CD4-positive, alpha-beta memory T cell (primary cell): ENCODE measurements around the gene SNX13. TPM values are rescaled to one million over a fixed set of nuclear protein-coding genes. Genes with fewer than 3 reads are reported as not detected.
"Not testable (repeated sequence)": the region's sequence is repeated elsewhere in the genome, so short reads cannot be mapped to it uniquely, and the experiment has no call there.

Experiments used
- CTCF ChIA-PET: fragments of 350-600 bp; sonication (Branson Sonifier 250); formaldehyde crosslinking; loops from one replicate; lab custom pipeline; 2021; ENCODE audit warnings: inconsistent platforms; ENCODE audit not compliant: partially characterized antibody; lab: Charles Lee
- POLR2A ChIA-PET: fragments of 350-600 bp; sonication (Branson Sonifier 250); formaldehyde crosslinking; loops from one replicate; lab custom pipeline; 2021; ENCODE audit not compliant: partially characterized antibody; lab: Charles Lee
- DNase-seq, 5 donors: peaks; one replicate each; pipeline versions ENCODE4 v3.0.0 to v3.0.0-alpha.2; 2020 to 2022; ENCODE audit warnings: mixed read lengths in 1 of 5
- H3K27ac ChIP-seq: one replicate; pipeline ENCODE4 v1.7.0; 2013; ENCODE audit warnings: low read depth, low read length
- H3K27me3 ChIP-seq: 2 replicates; pipeline ENCODE4 v1.7.0; 2013; ENCODE audit warnings: mild to moderate bottlenecking, low read length, moderate library complexity; ENCODE audit not compliant: insufficient read depth
- H3K36me3 ChIP-seq: 2 replicates; pipeline ENCODE4 v1.7.0; 2013; ENCODE audit warnings: mild to moderate bottlenecking, low read length, moderate library complexity; ENCODE audit not compliant: insufficient read depth
- H3K4me1 ChIP-seq: 2 replicates; pipeline ENCODE4 v1.7.0; 2013; ENCODE audit warnings: mild to moderate bottlenecking, low read length, moderate library complexity; ENCODE audit not compliant: insufficient read depth
- H3K4me3 ChIP-seq, 2 donors: one replicate each; pipeline ENCODE4 v1.7.0; 2013; ENCODE audit warnings: low read length in 2 of 2, mild to moderate bottlenecking in 1 of 2
- H3K9me3 ChIP-seq, 2 donors: one replicate each; pipeline ENCODE4 v1.7.0; 2013; ENCODE audit warnings: low read length in 2 of 2, control low read depth in 1 of 2; ENCODE audit not compliant: control insufficient read depth in 1 of 2
- H3K27ac Mint-ChIP-seq, 7 donors: one replicate each; pipeline ENCODE4 v1.8.0; 2020 to 2021; ENCODE audit warnings: mixed read lengths in 7 of 7, mild to moderate bottlenecking in 6 of 7, inconsistent platforms in 3 of 7, moderate library complexity in 3 of 7
- H3K27me3 Mint-ChIP-seq, 2 donors: one replicate each; pipeline ENCODE4 v1.8.0; 2020 to 2021; ENCODE audit warnings: mixed read lengths in 2 of 2
- H3K36me3 Mint-ChIP-seq, 2 donors: one replicate each; pipeline ENCODE4 v1.8.0; 2020 to 2021; ENCODE audit warnings: mixed read lengths in 2 of 2, inconsistent platforms in 1 of 2, mild to moderate bottlenecking in 1 of 2
- H3K4me1 Mint-ChIP-seq, 4 donors: one replicate each; pipeline ENCODE4 v1.8.0; 2020 to 2021; ENCODE audit warnings: mixed read lengths in 4 of 4, mild to moderate bottlenecking in 1 of 4
- H3K4me3 Mint-ChIP-seq, 8 donors: one replicate each; pipeline ENCODE4 v1.8.0; 2020 to 2021; ENCODE audit warnings: mixed read lengths in 8 of 8, mild to moderate bottlenecking in 7 of 8, moderate library complexity in 6 of 8, inconsistent platforms in 3 of 8
- H3K9me3 Mint-ChIP-seq, 8 donors: one replicate each; pipeline ENCODE4 v1.8.0; 2020 to 2021; ENCODE audit warnings: mixed read lengths in 8 of 8, mild to moderate bottlenecking in 5 of 8, inconsistent platforms in 3 of 8, moderate library complexity in 1 of 8
- intact Hi-C: fragments of 100-400 bp; cut with micrococcal nuclease; formaldehyde crosslinking; loops from one replicate; pipeline ENCODE4 v1.15.1; 2023
- polyA plus RNA-seq, 2 donors: library from polyadenylated mRNA; unstranded; fragments of 300-500 nt; fragmentation: Illumina TruSeq; gene quantifications; one replicate each; pipeline ENCODE4 v1.2.3, GENCODE V29; 2021
- total RNA-seq, 2 experiments: library from RNA; stranded (reverse); gene quantifications; one replicate each; pipeline ENCODE4 v1.2.3, GENCODE V29; 2021

The SNX13 gene
- total and polyA plus RNA-seq, 4 experiments from 2014 or later, result 10.1 to 36.0 (median 24.2) TPM

DNA sequence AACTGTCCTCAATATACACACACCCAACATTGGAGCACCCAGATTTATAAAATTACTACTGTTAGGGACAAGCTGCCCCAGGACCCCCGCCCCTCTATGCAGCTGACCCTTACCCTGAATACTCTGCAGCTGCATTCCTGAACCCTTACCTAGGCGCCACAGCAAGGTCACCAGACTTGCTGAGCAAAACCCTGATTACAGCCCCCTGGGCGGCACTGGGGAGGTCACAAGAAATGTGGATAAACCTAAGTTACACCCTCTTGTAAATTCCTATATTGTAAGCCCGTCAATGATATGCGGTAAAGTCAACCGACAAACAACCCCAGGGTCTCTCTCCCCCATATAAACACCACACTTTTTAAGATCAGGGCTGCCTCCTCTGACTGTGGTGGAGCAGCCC, 25.1 kb downstream of the SNX13 start:
- Histone ChIP-seq H3K27ac (no peak overlapping the region), H3K4me3 (no peak overlapping the region), H3K9me3 (no peaks in the 10 kb centered on the region), H3K36me3 (no peaks in the 10 kb centered on the region), H3K4me1 (peaks cover 6% of the 10 kb centered on the region), H3K27me3 (no peaks in the 10 kb centered on the region)
- Mint-ChIP-seq H3K27ac (no peak overlapping the region), H3K4me3 (no peak overlapping the region), H3K27me3 (no peaks in the 10 kb centered on the region), H3K36me3 (peaks cover 11 to 34% of the 10 kb centered on the region in 2 donors), H3K4me1 (peaks cover 11 to 31% (median 20%) of the 10 kb centered on the region in 4 donors), H3K9me3 (peaks cover 0 to 14% (median 5%) of the 10 kb centered on the region in 8 donors)
- ChIA-PET CTCF (no interaction called here), POLR2A (no interaction called here)
- intact Hi-C loops, result no loop called here
- DNase-seq, result peak in 1 of 5 donors; percentile 27

DNA sequence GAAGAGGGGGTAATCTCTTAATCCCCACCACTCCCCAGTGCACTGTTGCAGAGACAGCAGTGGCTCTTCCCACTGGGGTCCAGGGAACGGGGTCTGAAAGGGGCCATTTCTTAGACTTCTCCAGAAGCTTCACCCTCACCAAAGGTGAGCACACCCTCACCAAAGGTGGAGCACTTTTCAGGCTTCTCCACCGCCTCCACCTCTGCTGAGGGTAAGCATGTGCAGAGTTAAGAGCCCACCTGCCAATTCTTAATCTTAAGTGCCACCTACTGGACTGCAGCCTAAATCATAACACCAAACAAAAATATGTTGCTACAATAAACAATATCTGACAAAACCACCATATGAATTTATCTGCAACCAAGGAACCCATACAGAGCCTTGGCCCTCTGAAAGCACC, 27.0 kb downstream of the SNX13 start:
- peaks cover 0 to 13% (median 6%) of the 10 kb centered on the region in 8 donors for H3K9me3 Mint-ChIP-seq
- H3K4me3 Mint-ChIP-seq, result no peak overlapping the region
- no peak overlapping the region for H3K4me3 ChIP-seq
- H3K27me3 Mint-ChIP-seq, result no peaks in the 10 kb centered on the region
- H3K4me1 Mint-ChIP-seq, result peaks cover 19 to 35% (median 24%) of the 10 kb centered on the region in 4 donors
- no peak for DNase-seq
- peaks cover 22 to 32% of the 10 kb centered on the region in 2 donors for H3K36me3 Mint-ChIP-seq
- H3K27ac ChIP-seq, result no peak overlapping the region
- H3K27me3 ChIP-seq, result no peaks in the 10 kb centered on the region
- ChIA-PET CTCF (no interaction called here), POLR2A (no interaction called here)
- no peak overlapping the region for H3K27ac Mint-ChIP-seq
- H3K36me3 ChIP-seq, result no peaks in the 10 kb centered on the region
- no peaks in the 10 kb centered on the region for H3K9me3 ChIP-seq
- peaks cover 9% of the 10 kb centered on the region for H3K4me1 ChIP-seq
- intact Hi-C loops, result no loop called here

DNA sequence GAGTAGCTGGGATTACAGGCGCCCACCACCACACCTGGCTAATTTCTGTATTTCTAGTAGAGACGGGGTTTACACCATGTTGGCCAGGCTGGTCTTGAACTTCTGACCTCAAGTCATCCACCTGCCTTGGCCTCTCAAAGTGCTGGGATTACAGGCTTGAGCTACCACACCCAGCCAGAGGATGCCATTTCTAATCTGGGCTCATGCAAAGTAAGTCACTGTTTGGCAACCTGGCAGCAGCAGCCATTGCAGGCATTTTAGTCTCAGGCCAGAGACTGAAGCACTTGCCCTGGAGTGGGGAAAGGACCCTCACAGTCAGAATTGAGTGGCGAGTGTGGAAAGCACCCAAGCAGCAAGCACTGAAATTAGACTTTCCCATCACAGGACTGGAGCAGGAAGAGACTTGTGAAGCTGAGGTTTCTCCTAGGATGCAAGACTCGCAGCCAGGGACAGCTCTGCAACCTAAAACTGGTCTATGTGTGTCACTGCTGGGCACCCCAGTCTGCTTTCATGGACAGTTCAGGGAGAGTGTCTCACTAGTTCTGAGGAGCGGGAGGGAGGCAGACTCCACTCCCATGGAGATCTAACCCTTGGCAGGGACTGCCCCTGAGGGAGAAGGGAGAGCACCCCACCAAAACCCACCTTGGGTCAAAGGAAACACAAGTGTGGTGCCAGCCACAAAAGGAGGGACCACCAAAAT, 27.6 kb downstream of the SNX13 start:
- Histone ChIP-seq H3K36me3 (no peaks in the 10 kb centered on the region), H3K4me3 (no peak overlapping the region), H3K9me3 (no peaks in the 10 kb centered on the region), H3K4me1 (peaks cover 14% of the 10 kb centered on the region), H3K27me3 (no peaks in the 10 kb centered on the region), H3K27ac (no peak overlapping the region)
- Mint-ChIP-seq H3K9me3 (peaks cover 0 to 8% (median 5%) of the 10 kb centered on the region in 8 donors), H3K4me3 (no peak overlapping the region), H3K27ac (peak overlapping the region in 1 of 7 donors; percentile 53), H3K27me3 (no peaks in the 10 kb centered on the region), H3K4me1 (peaks cover 25 to 41% (median 28%) of the 10 kb centered on the region in 4 donors), H3K36me3 (peaks cover 22 to 26% of the 10 kb centered on the region in 2 donors)
- intact Hi-C loops, result no loop called here
- ChIA-PET POLR2A (no interaction called here), CTCF (no interaction called here)
- DNase-seq, result peak in 1 of 5 donors; percentile 24

DNA sequence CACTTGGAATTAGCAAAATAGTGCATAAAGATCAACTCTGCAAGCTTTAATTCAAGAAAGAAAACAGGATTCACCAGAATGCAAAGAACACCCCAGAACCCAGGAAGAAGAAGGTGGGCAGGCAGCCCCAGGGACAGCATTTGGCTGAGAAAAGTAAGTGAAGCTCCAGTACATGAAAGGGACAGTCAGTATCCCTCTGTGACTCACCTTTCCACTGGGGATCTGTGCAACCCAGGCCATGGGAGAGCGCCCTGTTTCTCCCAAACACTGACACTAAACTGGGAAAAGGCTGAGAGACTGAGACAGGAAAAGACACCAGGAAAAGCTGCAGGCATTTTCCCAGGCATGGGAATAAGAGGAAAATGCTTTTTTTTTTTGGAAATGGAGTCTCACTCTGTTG, 28.2 kb downstream of the SNX13 start:
- intact Hi-C loops, result no loop called here
- Mint-ChIP-seq H3K36me3 (peaks cover 24 to 28% of the 10 kb centered on the region in 2 donors), H3K9me3 (peaks cover 0 to 7% (median 4%) of the 10 kb centered on the region in 8 donors), H3K4me1 (peaks cover 28 to 47% (median 30%) of the 10 kb centered on the region in 4 donors), H3K27me3 (no peaks in the 10 kb centered on the region), H3K4me3 (no peak overlapping the region), H3K27ac (no peak overlapping the region)
- Histone ChIP-seq H3K4me3 (no peak overlapping the region), H3K36me3 (no peaks in the 10 kb centered on the region), H3K27ac (no peak overlapping the region), H3K27me3 (no peaks in the 10 kb centered on the region), H3K4me1 (peaks cover 20% of the 10 kb centered on the region), H3K9me3 (no peaks in the 10 kb centered on the region)
- POLR2A ChIA-PET, result no interaction called here
- CTCF ChIA-PET, result no interaction called here
- no peak for DNase-seq

DNA sequence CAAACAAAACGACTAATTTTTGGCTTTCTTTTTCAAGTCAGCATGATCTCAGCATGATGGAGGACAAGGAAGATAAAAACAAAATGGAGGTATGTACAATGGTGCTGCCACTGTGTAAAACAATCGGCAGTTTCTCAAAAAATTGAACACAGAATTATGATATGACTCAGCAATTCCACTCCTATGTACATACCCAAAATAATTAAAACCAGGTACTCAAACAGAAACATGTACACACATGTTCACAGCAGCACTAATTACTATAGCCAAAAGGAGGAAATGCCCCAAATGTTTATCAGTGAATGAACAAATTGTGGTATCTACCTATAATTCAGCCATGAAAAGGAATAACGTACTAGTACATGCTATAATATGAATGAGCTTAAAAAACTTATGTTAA, 29.9 kb downstream of the SNX13 start:
- intact Hi-C loops, result no loop called here
- Histone ChIP-seq H3K27ac (no peak overlapping the region), H3K27me3 (no peaks in the 10 kb centered on the region), H3K9me3 (no peaks in the 10 kb centered on the region), H3K4me3 (no peak overlapping the region), H3K4me1 (peaks cover 23% of the 10 kb centered on the region), H3K36me3 (no peaks in the 10 kb centered on the region)
- Mint-ChIP-seq H3K4me3 (no peak overlapping the region), H3K27ac (peak overlapping the region in 1 of 7 donors; percentile 33), H3K9me3 (peaks cover 0 to 7% (median 4%) of the 10 kb centered on the region in 8 donors), H3K4me1 (peaks cover 31 to 54% (median 35%) of the 10 kb centered on the region in 4 donors), H3K36me3 (peaks cover 24 to 34% of the 10 kb centered on the region in 2 donors), H3K27me3 (no peaks in the 10 kb centered on the region)
- ChIA-PET CTCF (no interaction called here), POLR2A (no interaction called here)
- DNase-seq, result no peak

DNA sequence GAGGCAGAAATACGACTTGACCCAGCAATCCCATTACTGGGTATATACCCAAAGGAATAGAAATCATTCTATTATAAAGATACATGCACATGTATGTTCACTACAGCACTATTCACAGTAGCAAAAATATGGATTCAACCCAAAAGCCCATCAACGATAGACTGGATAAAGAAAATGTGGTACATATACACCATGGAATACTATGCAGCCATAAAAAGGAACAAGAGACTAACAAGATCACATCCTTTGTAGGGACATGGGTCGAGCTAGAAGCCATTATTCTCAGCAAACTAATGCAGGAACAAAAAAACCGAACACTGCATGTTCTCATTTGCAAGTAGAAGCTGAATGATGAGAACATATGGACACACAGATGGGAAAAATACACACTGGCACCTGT, 31.0 kb downstream of the SNX13 start:
- H3K36me3 Mint-ChIP-seq, result peaks cover 22 to 34% of the 10 kb centered on the region in 2 donors
- H3K27me3 ChIP-seq, H3K27me3 Mint-ChIP-seq, intact Hi-C loops, CTCF ChIA-PET, DNase-seq, H3K27ac Mint-ChIP-seq, H3K9me3 Mint-ChIP-seq, H3K27ac ChIP-seq, H3K4me3 Mint-ChIP-seq, H3K9me3 ChIP-seq, POLR2A ChIA-PET, H3K4me3 ChIP-seq, H3K36me3 ChIP-seq: not testable (repeated sequence)
- H3K4me1 ChIP-seq, result peaks cover 28% of the 10 kb centered on the region
- H3K4me1 Mint-ChIP-seq, result peaks cover 30 to 60% (median 38%) of the 10 kb centered on the region in 4 donors

DNA sequence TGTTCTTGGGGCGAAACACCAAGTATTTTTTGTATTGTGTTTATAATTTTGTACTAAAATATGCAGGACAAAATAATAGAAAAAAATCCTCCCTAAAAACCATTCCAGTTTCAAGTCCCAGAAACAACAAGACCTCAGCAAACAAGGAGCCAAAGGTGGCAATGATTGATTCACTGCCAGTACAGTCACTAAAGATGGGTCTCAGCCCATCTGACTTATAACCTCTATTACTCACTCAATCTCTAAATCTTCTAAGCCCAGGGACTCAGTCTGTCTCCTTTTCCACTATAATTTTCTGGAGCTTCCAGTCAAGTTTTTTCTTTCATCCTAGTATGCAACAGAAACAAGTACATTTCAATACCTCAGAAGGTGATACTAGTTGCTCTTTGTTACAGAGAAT, 33.3 kb downstream of the SNX13 start:
- H3K36me3 ChIP-seq, result no peaks in the 10 kb centered on the region
- H3K9me3 Mint-ChIP-seq, result peaks cover 0 to 7% (median 3%) of the 10 kb centered on the region in 8 donors
- H3K4me3 Mint-ChIP-seq, result peak overlapping the region in 1 of 8 donors; percentile 55
- no peaks in the 10 kb centered on the region for H3K9me3 ChIP-seq
- no peak for DNase-seq
- H3K27me3 ChIP-seq, result no peaks in the 10 kb centered on the region
- peak overlapping the region in 4 of 7 donors; percentile 31 to 82 (median 63) for H3K27ac Mint-ChIP-seq
- POLR2A ChIA-PET, result no interaction called here
- peaks cover 22 to 33% of the 10 kb centered on the region in 2 donors for H3K36me3 Mint-ChIP-seq
- H3K4me3 ChIP-seq, result no peak overlapping the region
- intact Hi-C loops, result no loop called here
- H3K4me1 Mint-ChIP-seq, result peaks cover 37 to 64% (median 47%) of the 10 kb centered on the region in 4 donors
- CTCF ChIA-PET, result no interaction called here
- H3K4me1 ChIP-seq, result peaks cover 41% of the 10 kb centered on the region
- no peaks in the 10 kb centered on the region for H3K27me3 Mint-ChIP-seq
- H3K27ac ChIP-seq, result no peak overlapping the region
